Measurements from ENCODE around the gene GPHA2.
A peak's percentile ranks its signal among the peaks of the same experiment; 100 is the strongest.

The GPHA2 gene

GRCh38 chr11:64929625-64930024 lies 6.1 kb downstream of the GPHA2 start:
- DNase-seq, result no peak

GRCh38 chr11:64928957-64929356 lies 6.7 kb downstream of the GPHA2 start:
- no peak for DNase-seq

GRCh38 chr11:64926689-64927088 lies 9.0 kb downstream of the GPHA2 start:
- DNase-seq, result no peak

- peak; percentile 81 for DNase-seq
Measured at GRCh38 chr11:64925536-64926436, 9.9 kb downstream of the GPHA2 start.

DNA sequence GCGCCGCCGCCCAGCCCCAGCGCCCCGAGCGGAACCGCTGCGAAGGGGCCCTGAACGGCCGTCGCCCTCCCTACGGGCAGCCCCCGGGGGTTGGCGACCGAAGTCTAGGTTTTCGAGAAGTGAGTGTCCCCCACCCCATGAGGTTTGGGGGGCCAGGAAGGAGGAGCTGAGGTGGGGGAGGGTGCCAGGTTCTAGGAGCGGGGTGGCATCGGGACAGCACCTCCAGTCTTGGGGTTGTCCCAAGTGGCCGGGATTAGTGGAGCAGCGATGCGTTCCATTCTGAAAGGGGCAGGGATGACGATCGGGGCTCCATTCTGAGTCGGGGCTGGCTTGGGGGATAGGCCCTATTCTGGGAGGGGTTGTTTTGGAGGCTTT lies 10.8 kb downstream of the GPHA2 start:
- peak; percentile 39 for DNase-seq

DNA sequence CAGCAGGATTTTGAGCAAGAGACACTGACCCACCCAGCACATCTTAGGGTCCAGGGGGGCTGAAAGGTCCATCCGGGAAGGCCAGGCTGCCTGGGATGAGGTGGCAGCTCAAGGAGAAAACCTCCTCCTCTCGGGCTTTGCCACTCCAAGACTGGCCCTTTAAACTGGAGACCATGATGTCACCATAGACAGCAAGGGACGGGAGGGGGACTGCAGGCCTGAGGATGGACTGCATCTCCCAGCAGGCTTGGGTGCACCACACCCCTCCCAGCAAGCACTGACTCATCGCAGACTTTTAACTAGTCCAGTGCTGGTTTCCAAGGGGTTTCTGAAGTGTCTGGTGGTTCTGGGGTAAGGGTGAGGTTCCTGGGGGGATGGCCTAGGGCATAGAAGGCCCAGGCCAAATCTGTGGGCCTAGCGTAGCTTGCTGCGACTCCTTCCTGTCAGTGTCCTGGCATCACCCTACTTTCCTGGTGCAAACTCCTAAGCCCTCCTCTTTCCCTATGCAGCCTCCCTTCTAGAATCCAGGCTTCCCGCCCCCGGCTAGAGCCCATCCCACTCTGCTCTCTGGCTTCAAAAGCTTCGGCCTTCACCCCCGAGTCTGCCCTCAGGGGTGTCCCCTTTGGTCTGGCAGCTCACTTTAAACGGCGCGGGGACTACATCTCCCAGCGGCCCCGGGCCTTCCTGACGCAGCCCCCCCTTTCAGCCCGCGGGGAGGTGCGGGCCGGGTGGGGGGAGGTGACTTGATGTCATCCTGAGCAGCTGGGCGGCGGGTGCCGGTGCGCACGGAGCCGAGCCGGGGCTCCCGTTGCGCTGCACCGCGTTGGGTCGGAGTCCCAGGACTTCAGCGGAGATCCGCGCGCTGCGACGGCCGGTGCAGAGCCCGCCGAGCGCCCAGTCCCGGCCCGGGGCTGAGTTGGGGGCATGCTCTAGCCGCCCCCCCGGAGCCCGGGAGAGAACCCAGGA lies 11.5 kb downstream of the GPHA2 start, which contains the start of gene PPP2R5B:
Gene PPP2R5B, plus strand, starts transcription at position 746 of the 966 bp plus-strand sequence. CDS start 1,046 bp downstream, outside the sequence.
- DNase-seq, result peak; percentile 97

GRCh38 chr11:64923151-64923661 lies 12.5 kb downstream of the GPHA2 start:
- DNase-seq, result no peak

DNA sequence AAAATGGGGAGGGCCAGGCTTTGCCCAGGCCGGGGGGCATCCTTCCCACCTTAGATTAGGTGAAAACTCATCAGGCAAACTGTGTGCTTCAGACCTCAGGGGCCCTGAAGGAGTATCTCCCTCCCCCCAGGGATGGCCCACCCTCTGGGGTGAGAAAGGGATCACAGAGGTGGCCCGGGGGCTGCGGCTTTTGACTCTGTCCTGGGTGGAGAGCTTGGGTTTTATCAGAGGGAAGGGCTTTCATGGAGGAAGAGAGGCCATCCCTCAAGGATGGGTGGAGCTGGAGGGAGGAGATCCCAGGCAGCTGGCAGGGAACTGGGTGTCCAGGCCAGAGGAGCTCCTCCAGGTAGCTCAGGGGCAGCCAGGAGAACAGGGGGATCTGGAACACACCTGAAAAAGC lies 14.3 kb downstream of the GPHA2 start:
- no peak for DNase-seq

- DNase-seq, result no peak
Measured at GRCh38 chr11:64920124-64920523, 15.6 kb downstream of the GPHA2 start.

DNA sequence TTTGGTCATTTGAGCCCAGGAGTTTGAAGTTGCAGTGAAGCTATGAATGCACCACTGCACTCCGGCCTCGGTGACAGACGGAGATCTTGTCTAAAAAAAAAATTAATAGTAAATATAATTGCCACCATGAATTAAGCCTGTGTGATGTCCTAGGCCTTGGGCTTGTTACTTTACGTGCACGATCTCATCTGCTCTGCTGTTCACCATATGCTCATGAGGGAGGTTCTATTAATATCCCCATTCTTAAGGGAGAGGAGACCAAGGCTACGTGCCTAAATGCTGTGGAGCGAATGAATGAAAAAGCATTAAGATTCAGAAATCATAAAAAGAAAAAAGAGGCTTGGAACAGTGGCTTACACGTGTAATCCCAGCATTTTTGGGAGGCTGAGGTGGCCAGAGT lies 16.1 kb downstream of the GPHA2 start:
- DNase-seq, result no peak

DNA sequence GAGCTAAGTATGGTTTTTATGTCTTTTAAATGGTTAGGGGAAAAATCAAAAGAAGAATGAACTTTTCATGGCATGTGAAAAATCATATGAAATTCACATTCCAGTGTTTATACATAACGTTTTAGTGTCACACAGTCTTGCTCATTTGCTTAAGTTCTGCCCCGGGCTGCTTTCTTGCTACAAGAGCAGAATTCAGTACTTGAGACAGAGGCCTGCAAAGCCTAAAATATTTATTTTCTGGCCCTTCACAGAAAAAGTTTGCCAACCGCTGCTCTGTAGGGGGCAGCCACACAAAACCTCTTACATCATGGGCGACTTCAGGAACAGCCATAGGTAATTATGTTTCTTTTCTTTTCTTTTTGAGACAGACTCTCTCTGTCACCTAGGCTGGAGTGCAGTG lies 17.7 kb downstream of the GPHA2 start:
- DNase-seq, result peak; percentile 78

DNA sequence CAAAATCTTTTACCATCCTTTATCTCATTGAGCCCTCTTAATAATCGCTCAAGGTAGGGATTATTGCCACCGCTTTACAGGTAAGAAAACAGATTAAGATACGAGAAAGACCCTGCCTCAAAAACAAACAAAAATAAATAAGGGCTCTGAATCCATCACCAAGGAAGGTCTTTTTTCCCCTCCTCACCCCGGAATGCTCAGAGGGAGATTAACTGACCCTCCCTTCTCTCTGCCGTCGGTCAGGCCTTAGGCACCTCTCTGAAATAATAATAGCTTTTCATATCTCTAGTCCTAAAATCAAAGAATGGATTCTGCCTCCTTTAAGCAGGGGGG lies 18.1 kb downstream of the GPHA2 start:
- no peak for DNase-seq

DNA sequence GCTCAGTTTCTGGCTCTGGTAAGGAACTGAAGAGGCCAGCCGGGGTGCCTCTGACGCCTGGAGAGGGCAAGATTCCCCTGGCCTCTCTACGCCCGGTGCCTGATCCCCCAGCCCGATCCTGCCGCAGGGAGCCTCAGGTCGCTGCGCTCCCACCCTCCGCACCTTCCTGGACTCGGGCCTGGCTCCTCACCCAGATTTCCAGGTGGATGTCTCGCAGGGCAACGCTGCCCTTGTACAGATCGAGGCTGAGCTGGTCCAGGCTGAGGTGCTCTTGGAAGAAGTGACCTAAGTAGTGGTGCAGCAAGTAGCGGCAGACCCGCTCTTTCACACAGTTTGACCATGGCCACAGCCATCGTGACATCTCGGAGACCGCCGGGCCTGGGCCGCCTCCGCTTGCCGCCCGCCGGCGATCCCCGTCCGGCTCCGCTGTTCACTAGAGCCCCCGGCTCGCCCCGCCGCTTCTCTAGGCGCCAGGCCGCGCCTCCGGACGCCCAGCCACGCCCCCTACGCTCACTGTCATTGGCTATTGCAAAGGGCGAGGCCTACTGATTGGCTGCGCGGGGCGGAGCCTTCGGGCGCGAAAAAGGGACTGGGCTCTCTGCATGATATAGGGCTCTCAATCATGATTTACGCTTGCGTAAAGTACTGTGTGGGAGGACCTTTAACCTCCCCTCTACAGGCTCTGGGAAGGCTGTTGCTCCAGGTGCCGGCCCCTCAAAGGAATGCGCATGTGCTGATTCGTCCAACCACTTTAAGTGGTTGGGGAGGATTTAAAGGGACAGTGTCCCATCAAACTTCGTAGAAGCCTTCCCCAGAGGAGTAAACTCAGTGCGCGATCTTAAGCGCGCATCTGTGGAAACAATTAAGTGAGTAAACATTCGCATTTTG lies 18.7 kb downstream of the GPHA2 start, which contains the start of gene ATG2A:
Gene ATG2A, minus strand, starts transcription at position 435 of the 888 bp plus-strand sequence. Its CDS starts 74 bp downstream, at position 361.
- peak; percentile 100 for DNase-seq

DNA sequence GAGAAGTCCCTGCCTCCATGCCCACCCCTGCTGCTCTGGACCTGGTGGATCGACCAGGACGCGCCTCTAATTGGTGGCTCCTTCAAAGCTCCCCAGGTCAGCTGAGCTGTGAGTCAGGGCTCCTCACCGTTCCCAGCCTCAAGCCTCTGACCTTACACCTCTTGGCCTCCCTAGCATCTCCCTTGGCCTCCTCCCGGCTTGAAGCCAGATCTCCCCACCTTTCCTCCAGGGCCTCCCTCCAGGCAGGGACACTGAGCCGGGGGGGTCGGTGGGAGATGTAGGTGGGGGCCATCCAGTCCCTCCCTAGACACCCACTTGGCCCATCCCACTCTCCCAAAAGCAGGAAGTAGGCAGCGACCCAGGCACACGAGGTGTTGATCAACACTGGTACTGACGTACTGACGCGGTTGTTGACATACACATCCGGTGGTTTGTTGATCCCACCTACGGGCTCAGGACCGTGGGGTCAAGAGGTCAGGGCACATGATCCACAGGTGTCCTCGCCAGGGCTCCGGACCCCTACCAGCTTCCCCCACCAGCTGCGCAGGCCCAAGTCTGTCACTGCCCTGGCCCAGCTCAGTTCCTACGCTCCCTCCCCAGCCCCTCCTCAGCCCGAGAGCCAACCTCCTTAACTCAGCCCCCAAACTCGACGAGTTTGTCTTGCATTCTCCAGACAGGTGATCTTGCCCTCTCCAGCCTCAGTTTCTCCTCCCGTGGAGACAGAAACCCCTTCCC lies 19.5 kb downstream of the GPHA2 start:
- peak; percentile 64 for DNase-seq

DNA sequence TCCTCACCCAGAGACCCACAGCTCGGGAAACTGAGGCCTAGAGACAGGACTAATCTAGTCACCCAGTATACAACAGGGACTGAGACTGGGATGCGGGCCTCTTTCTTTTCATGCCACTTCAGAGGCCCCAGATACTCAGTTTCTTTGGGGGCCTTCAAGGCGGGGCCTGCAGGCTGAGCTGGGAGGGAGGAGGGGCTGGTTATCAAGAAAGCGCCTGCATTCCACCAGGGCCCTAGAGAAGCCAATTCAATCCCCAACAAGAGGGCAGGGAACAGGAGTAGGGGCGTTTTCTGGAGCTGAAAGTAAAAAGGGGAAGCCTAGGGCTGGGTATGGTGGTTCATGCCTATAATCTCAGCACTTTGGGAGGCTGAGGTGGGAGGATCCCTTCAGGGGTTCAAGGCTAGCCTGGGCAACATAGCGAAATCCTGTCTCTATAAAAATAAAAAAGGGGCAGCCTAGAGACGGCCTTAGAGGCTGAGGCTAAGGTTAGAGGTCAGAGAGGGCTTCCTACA lies 20.3 kb downstream of the GPHA2 start:
- peak; percentile 60 for DNase-seq

GRCh38 chr11:64914123-64914522 lies 21.6 kb downstream of the GPHA2 start:
- DNase-seq, result no peak

GRCh38 chr11:64913171-64913727 lies 22.4 kb downstream of the GPHA2 start:
- DNase-seq, result no peak

- no peak for DNase-seq
Measured at GRCh38 chr11:64911689-64912088, 24.0 kb downstream of the GPHA2 start.

- no peak for DNase-seq
Measured at GRCh38 chr11:64911142-64911541, 24.6 kb downstream of the GPHA2 start.

DNA sequence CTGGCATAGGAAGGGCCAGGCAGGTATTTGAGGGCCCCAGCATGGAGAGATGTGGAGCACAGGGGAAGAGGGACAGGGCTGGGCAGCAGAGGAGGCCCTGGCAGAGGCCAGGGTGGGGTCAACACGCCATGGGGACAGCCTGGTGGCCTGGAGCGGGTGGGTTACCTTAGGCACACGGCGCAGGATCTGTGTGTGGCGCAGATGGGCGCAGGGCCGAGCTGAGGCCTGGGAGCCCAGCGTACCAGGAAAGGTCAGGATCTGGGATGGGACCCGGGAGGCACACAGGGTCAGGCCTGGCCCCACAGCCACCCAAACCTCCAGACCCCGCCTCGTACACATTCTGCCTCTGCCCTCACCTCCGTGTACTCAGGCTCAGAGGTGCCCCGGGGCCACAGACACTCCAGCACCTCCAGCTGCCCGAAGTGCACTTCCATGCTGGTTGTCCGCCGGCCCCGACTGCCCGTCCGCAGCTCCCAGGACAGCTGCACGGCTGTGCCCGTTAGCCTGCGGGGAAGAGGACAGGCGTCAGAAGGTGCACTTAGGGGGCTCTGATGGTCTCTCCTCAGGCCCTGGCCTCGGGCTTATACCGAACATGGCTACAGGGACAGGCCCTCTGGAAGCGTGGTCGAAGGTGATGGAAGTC lies 25.1 kb downstream of the GPHA2 start:
- DNase-seq, result no peak
